HG03520 (cell line): ENCODE data around the gene HMG20A.

ENCODE experiments used
- ATAC-seq: cut with Tn5 transposase; IDR thresholded peaks from one replicate; pipeline ENCODE4 v1.9.1; 2021; ENCODE audit warnings: mild to moderate bottlenecking, moderate library complexity; ENCODE audit not compliant: unreplicated experiment

Gene HMG20A

GRCh38 chr15:77496715-77497109 lies 76.0 kb downstream of the HMG20A start:
- no peak for ATAC-seq

DNA sequence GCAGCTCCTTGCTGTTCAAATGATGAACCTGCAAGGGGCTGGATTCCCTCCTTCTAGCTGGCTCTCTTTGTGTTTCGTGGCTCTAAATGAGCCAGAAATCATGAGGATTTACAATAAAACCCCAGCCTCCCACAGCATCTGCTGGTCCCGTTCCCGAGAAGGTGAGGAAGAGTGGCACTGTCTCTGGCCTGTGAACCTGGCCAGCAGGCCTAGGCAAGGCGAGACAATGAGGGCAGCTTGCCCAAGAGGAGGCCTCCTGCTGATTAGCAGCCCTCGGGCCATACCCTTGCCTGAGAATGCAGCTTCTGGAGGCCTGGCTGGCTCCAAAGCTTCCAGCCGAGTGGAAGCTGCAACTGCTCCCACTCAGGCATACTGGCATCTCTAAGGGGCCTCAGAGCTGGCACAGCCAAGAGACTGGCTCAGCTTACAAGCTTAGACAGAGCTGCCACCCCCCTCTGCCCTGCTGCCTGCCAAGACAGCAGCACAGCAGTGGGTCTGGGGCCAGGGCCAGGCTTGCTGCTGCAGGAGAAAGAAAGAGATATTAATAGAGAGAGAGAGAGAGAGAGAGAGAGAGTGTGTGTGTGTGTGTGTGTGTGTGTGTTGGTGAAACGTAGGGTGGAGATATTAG lies 76.5 kb downstream of the HMG20A start:
- ATAC-seq: no peak

GRCh38 chr15:77497942-77498361 lies 77.3 kb downstream of the HMG20A start:
- no peak for ATAC-seq

DNA sequence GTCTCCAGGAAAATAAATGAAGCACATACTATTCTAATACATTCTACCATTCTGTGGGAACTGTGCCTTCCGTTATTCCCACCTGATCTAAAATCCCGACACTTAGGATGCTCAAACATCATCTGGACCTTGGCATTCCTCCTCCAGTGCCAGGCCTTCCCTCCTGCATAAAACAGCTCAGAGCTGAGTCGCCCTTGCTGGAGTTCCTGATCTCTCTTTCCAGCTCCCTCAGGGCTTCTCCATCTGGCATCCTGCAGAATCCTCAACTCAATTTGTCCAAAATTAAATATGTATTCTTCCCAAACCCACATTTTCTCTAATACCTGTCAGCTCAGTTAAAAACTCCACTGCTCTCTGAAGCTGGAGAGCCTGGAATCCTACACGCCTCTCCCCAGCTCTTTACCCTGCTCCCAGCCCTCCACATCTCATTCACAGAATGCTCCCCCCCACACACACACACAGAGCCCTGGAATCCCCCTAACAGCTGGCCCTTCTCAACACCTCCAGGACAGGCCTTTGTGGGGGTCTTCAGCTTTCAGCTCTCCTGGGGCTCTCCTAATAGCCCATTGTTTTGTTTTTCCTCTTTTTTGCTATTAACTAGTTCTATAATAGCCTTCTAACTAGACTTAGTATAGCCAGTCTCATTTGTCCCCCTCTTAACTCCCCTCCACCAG lies 78.5 kb downstream of the HMG20A start:
- no peak for ATAC-seq

DNA sequence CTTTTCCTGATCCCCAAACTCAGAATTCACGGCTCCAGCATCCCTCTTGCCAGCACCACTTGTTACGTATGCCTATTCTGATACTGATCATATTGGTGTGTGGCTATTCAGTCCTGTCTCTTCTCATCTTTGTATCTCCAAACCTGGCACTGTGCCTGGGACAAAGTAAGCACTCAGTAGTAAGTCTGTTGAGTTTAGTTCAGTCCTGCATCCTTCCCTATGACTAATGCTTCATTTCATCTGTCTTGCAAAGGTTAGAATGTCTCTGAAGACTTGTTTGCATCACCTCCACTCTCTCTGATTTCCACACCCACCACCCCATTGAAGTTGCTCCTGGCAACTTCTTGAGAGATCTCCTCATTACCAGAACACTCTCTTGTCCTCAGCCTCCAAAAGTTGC lies 80.3 kb downstream of the HMG20A start:
- ATAC-seq: no peak

- no peak for ATAC-seq
These were observed 81.8 kb downstream of the HMG20A start for GRCh38 chr15:77502379-77503095.

GRCh38 chr15:77503240-77503639 lies 82.6 kb downstream of the HMG20A start:
- no peak for ATAC-seq

DNA sequence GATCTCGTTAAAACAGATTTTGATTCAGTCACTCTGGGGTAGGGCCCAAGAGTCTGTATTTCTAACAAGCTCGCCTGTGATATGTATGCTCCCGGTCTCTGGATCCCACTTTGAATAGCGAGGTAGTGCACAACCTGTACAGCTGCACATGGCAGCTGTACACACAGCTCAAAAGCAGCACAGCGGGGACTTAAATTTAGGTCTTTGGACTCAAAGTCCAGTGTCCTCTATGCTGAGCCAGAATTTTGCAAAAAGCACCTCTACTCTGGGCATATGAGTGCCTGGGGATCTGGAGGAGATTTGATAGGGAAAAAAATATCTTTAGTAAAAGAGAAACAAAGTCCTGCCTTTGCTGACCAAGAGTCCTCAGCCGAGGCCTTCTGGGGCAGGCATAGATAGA lies 83.1 kb downstream of the HMG20A start:
- ATAC-seq: no peak

- ATAC-seq: no peak
These were observed 83.6 kb downstream of the HMG20A start for GRCh38 chr15:77504306-77504705.

- ATAC-seq: no peak
These were observed 84.2 kb downstream of the HMG20A start for GRCh38 chr15:77504871-77505270.

DNA sequence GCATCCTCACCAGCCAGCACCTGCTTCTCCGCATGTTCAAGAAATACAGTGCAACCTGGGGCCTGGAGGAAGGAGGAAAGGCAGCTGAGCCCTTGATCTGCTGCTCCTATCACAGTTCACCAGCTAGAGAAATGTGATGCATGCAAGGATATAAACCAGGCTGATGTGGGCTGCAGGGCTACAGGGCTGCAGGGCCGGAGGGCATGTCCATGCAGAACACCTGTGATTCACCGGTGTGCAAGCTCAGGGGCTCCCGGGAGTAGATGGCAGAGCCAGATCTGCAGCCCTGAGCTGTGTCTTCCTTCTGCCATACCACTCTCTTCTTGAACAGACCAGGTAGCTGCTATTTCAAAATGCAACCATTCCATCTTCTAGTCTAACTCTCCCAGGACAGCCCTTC lies 84.9 kb downstream of the HMG20A start:
- ATAC-seq: no peak

DNA sequence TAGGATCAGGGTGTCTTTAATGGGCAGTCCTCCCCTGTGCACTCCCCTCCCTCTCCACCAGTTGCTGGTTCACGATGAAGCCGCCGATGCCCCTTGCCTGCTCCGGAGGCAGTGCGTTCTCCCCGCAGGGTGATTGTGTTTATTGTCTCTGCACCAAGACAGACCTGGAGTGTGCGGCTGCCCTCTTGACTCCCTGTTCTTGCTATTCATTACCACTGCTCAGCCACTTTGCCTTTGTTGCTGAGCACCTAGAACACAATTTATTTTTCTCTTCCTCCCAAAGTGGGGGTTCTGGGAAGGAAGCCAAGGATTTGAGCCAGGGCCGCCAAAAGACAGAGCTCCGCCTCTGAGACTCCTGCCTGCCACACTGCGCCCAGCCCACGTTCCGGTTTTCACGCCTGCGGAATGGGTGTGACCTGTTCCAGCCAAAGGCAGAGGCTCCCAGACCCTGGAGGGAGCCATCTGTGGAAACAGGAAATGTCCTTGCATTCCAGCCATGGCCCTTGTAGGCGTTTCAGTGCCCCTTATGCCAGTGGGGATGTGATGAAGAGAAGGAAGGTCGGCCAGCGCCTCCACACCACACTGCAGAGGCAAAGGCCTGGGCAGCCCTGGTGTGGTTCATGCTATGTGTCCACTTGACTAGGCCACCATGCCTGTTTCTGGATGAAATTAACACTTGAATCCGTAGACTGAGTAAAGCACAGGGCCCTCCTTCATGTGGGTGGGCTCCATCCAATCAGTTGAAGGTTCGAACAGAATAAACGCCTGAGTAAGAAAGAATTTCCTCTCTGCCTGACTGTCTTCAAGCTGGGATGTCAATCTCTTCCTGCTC lies 85.8 kb downstream of the HMG20A start:
- ATAC-seq: no peak

- no peak for ATAC-seq
These were observed 86.6 kb downstream of the HMG20A start for GRCh38 chr15:77507143-77507897.

GRCh38 chr15:77507911-77508310 lies 87.2 kb downstream of the HMG20A start:
- ATAC-seq: no peak

GRCh38 chr15:77508541-77509243 lies 88.0 kb downstream of the HMG20A start:
- no peak for ATAC-seq

- ATAC-seq: no peak
These were observed 89.7 kb downstream of the HMG20A start for GRCh38 chr15:77510066-77511057.

DNA sequence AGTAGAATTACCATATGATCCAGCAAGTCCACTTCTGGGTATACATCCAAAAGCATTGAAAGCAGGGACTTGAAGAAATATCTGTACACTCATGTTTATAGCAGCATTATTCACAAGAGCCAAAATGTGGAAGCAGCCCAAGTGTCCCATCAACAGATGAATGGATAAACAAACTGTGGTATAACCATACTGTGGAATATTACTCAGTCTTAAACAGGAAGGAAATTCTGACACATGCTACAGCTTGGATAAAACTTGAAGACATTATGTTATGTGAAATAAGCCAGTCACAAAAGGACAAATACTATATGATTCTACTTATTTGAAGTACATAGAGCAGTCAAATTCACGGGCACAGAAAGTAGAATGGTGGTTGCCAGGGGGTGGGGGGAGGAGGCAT lies 91.2 kb downstream of the HMG20A start:
- ATAC-seq: no peak

- no peak for ATAC-seq
These were observed 92.5 kb downstream of the HMG20A start for GRCh38 chr15:77513226-77513625.
